Tibial nerve (tissue), 4 donors: Measurements from ENCODE around the gene SULT1A3. TPM values are rescaled to one million over a fixed set of nuclear protein-coding genes. Genes with fewer than 3 reads are reported as not detected.
"Not testable (repeated sequence)": the region's sequence is repeated elsewhere in the genome, so short reads cannot be mapped to it uniquely, and the experiment has no call there.

Source experiments
- DNase-seq, 2 donors: peaks; one replicate each; pipeline ENCODE4 v3.0.0-alpha.2; 2019; ENCODE audit warnings: low spot score in 2 of 2
- H3K27ac ChIP-seq, 4 donors: fragments of 200-600 bp; sonication (generic) in 3 of 4; one replicate each; pipeline ENCODE4 v1.5.1; 2017 to 2019; ENCODE audit warnings: mild to moderate bottlenecking in 1 of 4
- H3K27me3 ChIP-seq, 2 donors: fragments of 200-600 bp; sonication (generic) in 1 of 2; one replicate each; pipeline versions ENCODE4 v1.5.1 to v1.6.0; 2017 to 2019
- H3K36me3 ChIP-seq, 3 donors: fragments of 200-600 bp; sonication (generic); one replicate each; pipeline ENCODE4 v1.5.1; 2018 to 2019
- H3K4me1 ChIP-seq, 4 donors: fragments of 200-600 bp; sonication (generic) in 3 of 4; one replicate each; pipeline ENCODE4 v1.5.1; 2017 to 2019
- H3K4me3 ChIP-seq, 4 donors: fragments of 200-600 bp; sonication (generic) in 3 of 4; one replicate each; pipeline ENCODE4 v1.5.1; 2017 to 2019; ENCODE audit warnings: mild to moderate bottlenecking in 1 of 4, moderate library complexity in 1 of 4
- H3K9me3 ChIP-seq, 4 donors: fragments of 200-600 bp; sonication (generic) in 3 of 4; one replicate each; pipeline ENCODE4 v1.5.1; 2017 to 2019
- CTCF ChIP-seq, 5 experiments: fragments of 200-600 bp in 3 of 5; fragments of 450-650 bp in 2 of 5; sonication (generic) in 3 of 5; IDR thresholded peaks; one replicate each; pipeline ENCODE4 v1.5.1; 2016 to 2019; ENCODE audit warnings: antibody characterized with exemption in 5 of 5, mild to moderate bottlenecking in 3 of 5, moderate library complexity in 2 of 5
- EP300 ChIP-seq, 2 donors: sonication (generic); formaldehyde crosslinking; IDR thresholded peaks; one replicate each; pipeline ENCODE4 v1.6.1; 2017; ENCODE audit warnings: antibody characterized with exemption in 2 of 2, mild to moderate bottlenecking in 1 of 2
- POLR2A ChIP-seq, 2 donors: fragments of 450-650 bp; IDR thresholded peaks; one replicate each; pipeline ENCODE4 v1.6.1; 2017; ENCODE audit warnings: antibody characterized with exemption in 2 of 2, mild to moderate bottlenecking in 2 of 2, moderate library complexity in 2 of 2
- WGBS, 2 donors: methylation state at CpG; one replicate each; pipeline ENCODE4 v1.1.5; 2018; 5-methylcytosine and 5-hydroxymethylcytosine counted together
- total RNA-seq, 4 donors: library from RNA; depleted of rRNA; stranded (reverse); fragments of >200 nt; gene quantifications; one replicate each; pipeline ENCODE4 v1.1.0, GENCODE V29; 2016

The SULT1A3 gene
- total RNA-seq, 4 donors from 2014 or later, result 9.8 to 55.3 (median 32.9) TPM

- WGBS, 2 donors, result 88 to 93% methylated on average over 18 to 19 of the region's 23 CpGs
- TF ChIP-seq POLR2A (IDR thresholded peaks at IDR 0.05), result no peak
- no peak for TF ChIP-seq CTCF (IDR thresholded peaks at IDR 0.05)
- no peak for TF ChIP-seq EP300 (IDR thresholded peaks at IDR 0.05)
- H3K27me3 ChIP-seq, result no peaks in the 10 kb centered on the region
These were observed 11.0 kb upstream of the SULT1A3 start for GRCh38 chr16:30187971-30188561.

DNA sequence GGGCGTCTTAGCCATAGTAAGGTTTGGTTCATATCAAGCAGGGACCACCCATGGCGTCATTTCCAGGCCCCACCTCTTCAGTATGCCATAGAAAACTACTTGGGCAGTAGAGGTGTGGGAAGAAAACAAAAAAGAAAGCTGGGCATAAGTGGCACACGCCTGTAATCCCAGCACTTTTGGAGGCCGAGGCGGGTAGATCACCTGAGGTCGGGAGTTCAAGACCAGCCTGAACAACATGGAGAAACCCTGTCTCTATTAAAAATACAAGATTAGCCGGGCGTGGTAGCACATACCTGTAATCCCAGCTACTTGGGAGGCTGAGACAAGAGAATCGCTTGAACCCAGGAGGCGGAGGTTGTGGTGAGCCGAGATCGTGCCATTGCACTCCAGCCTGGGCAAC is 7.9 kb upstream of the SULT1A3 start:
- H3K27ac ChIP-seq, H3K27me3 ChIP-seq, H3K4me3 ChIP-seq, DNase-seq, H3K9me3 ChIP-seq, H3K36me3 ChIP-seq: not testable (repeated sequence)
- WGBS, 2 donors, result 94% methylated on average over 6 of the region's 12 CpGs; no CpG with 5 or more reads in 1 of the 2 donors
- peaks cover 0 to 19% (median 8%) of the 10 kb centered on the region in 4 donors for H3K4me1 ChIP-seq

More at GRCh38 chr16:30187971-30188561, 11.0 kb upstream of the SULT1A3 start:
- H3K4me3 ChIP-seq, result no peak overlapping the region
- DNase-seq, result no peak
- H3K27ac ChIP-seq, result no peak overlapping the region
- H3K9me3 ChIP-seq, result no peaks in the 10 kb centered on the region
- peaks cover 0 to 6% (median 0%) of the 10 kb centered on the region in 3 donors for H3K36me3 ChIP-seq
- H3K4me1 ChIP-seq, result peaks cover 0 to 26% (median 11%) of the 10 kb centered on the region in 4 donors

DNA sequence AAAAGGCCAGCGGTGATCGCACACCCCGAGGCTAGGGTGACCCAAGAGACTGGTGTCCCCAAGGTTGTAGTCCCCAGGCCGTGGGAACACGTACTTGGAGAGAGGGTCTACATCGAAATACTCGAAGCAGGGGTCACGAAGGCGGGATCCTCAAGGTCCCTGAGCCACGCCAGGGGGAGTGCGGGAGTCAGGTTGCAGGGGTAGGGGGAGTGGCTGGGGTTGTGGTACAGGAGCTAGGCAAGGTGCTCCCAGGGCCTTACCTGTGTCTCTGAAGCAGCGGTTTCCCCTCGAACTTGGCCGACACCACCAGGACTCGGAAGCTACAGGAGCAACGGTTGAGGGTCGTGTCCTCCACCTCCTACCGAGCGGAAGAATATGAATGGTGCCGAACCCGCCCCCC is 6.0 kb upstream of the SULT1A3 start:
- not testable (repeated sequence) for H3K4me1 ChIP-seq, H3K27me3 ChIP-seq, H3K27ac ChIP-seq, H3K36me3 ChIP-seq, DNase-seq, H3K9me3 ChIP-seq, H3K4me3 ChIP-seq
- no CpG with 5 or more reads among the region's 21 CpGs for WGBS, 2 donors

DNA sequence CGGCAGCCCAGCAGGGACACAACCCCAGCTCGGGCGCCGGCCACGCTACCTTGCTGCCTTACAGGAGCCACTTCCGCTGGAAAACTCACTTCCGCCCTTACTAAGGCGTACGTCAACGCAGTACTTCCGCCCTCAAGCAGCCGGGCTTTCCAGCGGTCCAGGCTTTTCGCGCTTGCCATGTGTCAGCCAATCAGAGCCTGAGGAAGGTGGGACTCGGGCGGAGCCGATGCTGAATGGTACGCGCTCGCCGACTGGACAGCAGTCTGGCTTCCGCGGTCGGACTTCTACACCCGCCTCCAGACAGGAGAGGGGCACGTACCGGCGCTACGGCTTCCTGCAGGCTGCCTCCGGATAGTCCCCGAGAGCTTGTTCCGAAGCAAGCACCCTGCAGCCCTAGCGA is 5.4 kb upstream of the SULT1A3 start, which contains the start of the genes BOLA2B and SLX1A:
Gene BOLA2B, minus strand, starts transcription at position 52 of the 400 bp plus-strand sequence. CDS start 71 bp downstream, outside the sequence.
Gene SLX1A, plus strand, starts transcription at position 261 of the 400 bp plus-strand sequence. CDS start 210 bp downstream, outside the sequence.
- H3K36me3 ChIP-seq, H3K27me3 ChIP-seq, H3K9me3 ChIP-seq, H3K4me1 ChIP-seq, DNase-seq: not testable (repeated sequence)
- peak within 1 kb of the TSS in 1 of 4 donors; percentile 72 for H3K27ac ChIP-seq
- WGBS, 2 donors, result no CpG with 5 or more reads among the region's 34 CpGs
- peak within 1 kb of the TSS in 3 of 4 donors; percentile 33 to 51 (median 47) for H3K4me3 ChIP-seq

GRCh38 chr16:30194172-30194925 is 4.7 kb upstream of the SULT1A3 start:
- 6% methylated on average over 18 of the region's 60 CpGs; no CpG with 5 or more reads in 1 of the 2 donors for WGBS, 2 donors
- H3K27me3 ChIP-seq, H3K36me3 ChIP-seq, H3K4me1 ChIP-seq, DNase-seq, H3K9me3 ChIP-seq: not testable (repeated sequence)
- Histone ChIP-seq H3K4me3 (peak overlapping the region in 3 of 4 donors; percentile 33 to 51 (median 47)), H3K27ac (peak overlapping the region in 1 of 4 donors; percentile 72)

- not testable (repeated sequence) for H3K4me1 ChIP-seq, H3K27me3 ChIP-seq, H3K4me3 ChIP-seq, DNase-seq, H3K27ac ChIP-seq, H3K36me3 ChIP-seq, H3K9me3 ChIP-seq
- 83% methylated on average over 1 of the region's 2 CpGs; no CpG with 5 or more reads in 1 of the 2 donors for WGBS, 2 donors
These were observed 2.1 kb upstream of the SULT1A3 start for GRCh38 chr16:30197001-30197400.

DNA sequence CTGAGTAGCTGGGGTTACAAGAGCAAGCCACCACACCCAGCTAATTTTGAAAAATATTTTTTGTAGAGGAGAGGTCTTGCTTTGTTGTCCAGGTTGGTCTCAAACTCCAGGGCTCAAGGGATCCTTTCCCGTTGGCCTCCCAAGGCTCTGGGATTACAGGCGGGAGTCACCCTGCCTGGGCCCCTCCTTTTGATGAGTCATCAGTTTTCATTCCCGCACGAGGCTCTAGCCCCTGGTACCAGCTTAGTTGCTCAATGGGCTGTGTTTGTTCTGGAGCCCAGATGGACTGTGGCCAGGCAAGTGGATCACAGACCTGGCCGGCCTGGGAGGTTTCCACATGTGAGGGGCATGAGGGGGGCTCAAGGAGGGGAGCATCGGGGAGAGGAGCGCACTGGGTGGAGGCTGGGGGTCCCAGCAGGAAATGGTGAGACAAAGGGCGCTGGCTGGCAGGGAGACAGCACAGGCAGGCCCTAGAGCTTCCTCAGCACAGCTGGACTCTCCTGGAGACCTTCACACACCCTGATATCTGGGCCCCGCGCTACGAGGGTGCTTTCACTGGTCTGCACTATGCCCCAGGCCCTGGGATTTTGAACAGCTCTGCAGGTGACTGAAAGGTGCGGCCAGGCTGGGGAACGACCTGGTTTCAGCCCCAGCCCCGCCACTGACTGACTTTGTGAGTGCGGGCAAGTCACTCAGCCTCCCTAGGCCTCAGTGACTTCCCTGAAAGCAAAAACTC is 721 bp downstream of the SULT1A3 start:
- H3K4me3 ChIP-seq, DNase-seq, H3K27me3 ChIP-seq, H3K36me3 ChIP-seq, H3K9me3 ChIP-seq, H3K4me1 ChIP-seq, H3K27ac ChIP-seq: not testable (repeated sequence)
- no CpG with 5 or more reads among the region's 15 CpGs for WGBS, 2 donors

DNA sequence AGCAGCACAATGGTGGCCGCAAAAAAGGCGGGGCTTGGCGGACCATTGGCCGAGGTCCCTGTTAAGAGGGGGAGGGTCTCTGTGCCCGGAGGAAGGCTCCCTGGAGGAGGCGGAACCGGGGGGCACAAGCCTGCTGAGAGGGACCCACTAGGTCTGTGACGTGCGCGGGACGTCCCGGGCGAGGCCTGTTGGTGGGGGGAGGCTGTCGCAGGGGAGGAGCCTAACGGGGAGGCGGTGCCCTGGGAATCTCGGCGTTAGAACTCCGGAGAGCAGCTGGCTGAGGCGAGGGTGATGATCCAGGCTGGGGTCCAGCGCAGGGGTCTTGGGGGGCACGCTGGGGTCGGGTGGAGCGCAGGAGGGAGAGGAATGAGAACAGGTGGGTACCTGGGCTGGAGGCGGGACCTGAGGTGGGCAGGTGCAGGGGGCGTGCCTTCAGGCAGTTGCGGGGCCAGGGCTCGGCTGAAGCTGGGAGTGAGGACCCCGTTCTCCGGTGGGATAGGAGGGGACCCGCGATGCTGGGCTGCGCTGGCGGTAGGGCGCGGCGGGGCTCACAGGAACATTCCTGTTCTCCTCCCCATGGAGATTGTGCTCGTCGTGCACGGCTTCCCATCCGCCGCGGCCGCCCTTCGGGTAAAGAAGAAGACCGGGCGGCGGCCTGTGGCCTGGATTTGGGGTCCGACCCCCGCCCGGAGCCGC is 6.6 kb downstream of the SULT1A3 start:
- H3K9me3 ChIP-seq, H3K36me3 ChIP-seq, H3K27ac ChIP-seq, H3K27me3 ChIP-seq, H3K4me1 ChIP-seq: not testable (repeated sequence)
- peak overlapping the region; percentile 26 to 54 (median 52) for H3K4me3 ChIP-seq
- WGBS, 2 donors, result 0% methylated on average over 10 to 11 of the region's 52 CpGs
- DNase-seq, result peak in 1 of 2 donors; percentile 7

- H3K4me1 ChIP-seq, DNase-seq, H3K27ac ChIP-seq, H3K27me3 ChIP-seq, H3K36me3 ChIP-seq, H3K9me3 ChIP-seq: not testable (repeated sequence)
- peak overlapping the region; percentile 26 to 54 (median 52) for H3K4me3 ChIP-seq
- no CpG with 5 or more reads among the region's 33 CpGs for WGBS, 2 donors
These were observed 7.2 kb downstream of the SULT1A3 start for GRCh38 chr16:30206252-30206651.

GRCh38 chr16:30207063-30207704 is 8.1 kb downstream of the SULT1A3 start:
- not testable (repeated sequence) for H3K4me3 ChIP-seq, H3K27me3 ChIP-seq, H3K4me1 ChIP-seq, H3K27ac ChIP-seq, H3K9me3 ChIP-seq, H3K36me3 ChIP-seq, DNase-seq
- WGBS, 2 donors, result 0% methylated on average over 1 of the region's 9 CpGs; no CpG with 5 or more reads in 1 of the 2 donors

GRCh38 chr16:30209032-30209431 is 10.0 kb downstream of the SULT1A3 start:
- H3K4me3 ChIP-seq, H3K4me1 ChIP-seq, H3K36me3 ChIP-seq, H3K27ac ChIP-seq, H3K9me3 ChIP-seq, H3K27me3 ChIP-seq: not testable (repeated sequence)
- 0 to 17% methylated on average over 1 to 2 of the region's 6 CpGs for WGBS, 2 donors
- DNase-seq, result peak in 1 of 2 donors; percentile 19
